Neural progenitor cell (in vitro differentiated cells): ENCODE results near the gene CLCNKA. TPM values are rescaled to one million over a fixed set of nuclear protein-coding genes. Genes with fewer than 3 reads are reported as not detected.
A peak's percentile ranks its signal among the peaks of the same experiment; 100 is the strongest.

Source experiments
- DNase-seq: peaks from one replicate; pipeline ENCODE4 v3.0.0-alpha.2; 2016; ENCODE audit warnings: low spot score
- H2AFZ ChIP-seq: fragments of 200-600 bp; sonication (generic); replicated peaks from 2 replicates; pipeline ENCODE4 v1.6.1; 2016; ENCODE audit warnings: antibody characterized with exemption
- H3F3A ChIP-seq: fragments of 200-600 bp; sonication (generic); 2 replicates; pipeline ENCODE4 v1.6.1; 2016; ENCODE audit warnings: antibody characterized with exemption, low read depth
- H3K27ac ChIP-seq: fragments of 200-600 bp; sonication (generic); 2 replicates; pipeline ENCODE4 v1.5.1; 2016; ENCODE audit warnings: mild to moderate bottlenecking
- H3K27me3 ChIP-seq: fragments of 200-600 bp; sonication (generic); 2 replicates; pipeline ENCODE4 v1.6.1; 2016; ENCODE audit warnings: mild to moderate bottlenecking, moderate library complexity
- H3K36me3 ChIP-seq: fragments of 200-600 bp; sonication (generic); 2 replicates; pipeline ENCODE4 v1.5.1; 2016
- H3K4me1 ChIP-seq: fragments of 200-600 bp; sonication (generic); 2 replicates; pipeline ENCODE4 v1.6.1; 2016; ENCODE audit warnings: mixed run types
- H3K4me2 ChIP-seq: fragments of 200-600 bp; sonication (generic); 2 replicates; pipeline ENCODE4 v1.6.1; 2016
- H3K4me3 ChIP-seq: fragments of 200-600 bp; sonication (generic); 2 replicates; pipeline ENCODE4 v1.5.1; 2016
- H3K79me2 ChIP-seq: fragments of 200-600 bp; sonication (generic); 2 replicates; pipeline ENCODE4 v1.6.1; 2016; ENCODE audit warnings: low read depth
- H3K9ac ChIP-seq: fragments of 200-600 bp; sonication (generic); 2 replicates; pipeline ENCODE4 v1.6.1; 2016
- H3K9me3 ChIP-seq: fragments of 200-600 bp; sonication (generic); 2 replicates; pipeline ENCODE4 v1.5.1; 2016; ENCODE audit warnings: low read depth
- H4K20me1 ChIP-seq: fragments of 200-600 bp; sonication (generic); 2 replicates; pipeline ENCODE4 v1.6.1; 2016; ENCODE audit warnings: low read depth
- H3K27ac Mint-ChIP-seq: 3 replicates; pipeline ENCODE4 v1.8.0; 2021; ENCODE audit warnings: mixed read lengths
- H3K27me3 Mint-ChIP-seq: 2 replicates; pipeline ENCODE4 v1.8.0; 2022; ENCODE audit warnings: low read depth, mild to moderate bottlenecking, inconsistent platforms, moderate library complexity, mixed read lengths; ENCODE audit not compliant: insufficient read depth
- H3K36me3 Mint-ChIP-seq: 3 replicates; pipeline ENCODE4 v1.8.0; 2021; ENCODE audit warnings: mixed read lengths
- H3K4me1 Mint-ChIP-seq: 3 replicates; pipeline ENCODE4 v1.8.0; 2021; ENCODE audit warnings: mixed read lengths
- H3K4me3 Mint-ChIP-seq: 3 replicates; pipeline ENCODE4 v1.8.0; 2021; ENCODE audit warnings: mild to moderate bottlenecking, moderate library complexity, mixed read lengths
- H3K9me3 Mint-ChIP-seq: 3 replicates; pipeline ENCODE4 v1.8.0; 2020; ENCODE audit warnings: mixed read lengths
- EZH2 ChIP-seq: fragments of 200-600 bp; sonication (generic); IDR thresholded peaks from 2 replicates; pipeline ENCODE4 v1.6.1; 2017; ENCODE audit warnings: antibody characterized with exemption, mild to moderate bottlenecking, moderate library complexity
- EZH2phosphoT487 ChIP-seq: fragments of 200-600 bp; sonication (generic); IDR thresholded peaks from 2 replicates; pipeline ENCODE4 v1.6.1; 2017; ENCODE audit warnings: antibody characterized with exemption
- total RNA-seq: library from RNA; depleted of rRNA; stranded (reverse); fragments of >200 nt; gene quantifications from 2 replicates; pipeline ENCODE4 v1.2.3, GENCODE V29; 2015; ENCODE audit warnings: low replicate concordance
- TF ChIP-seq, protein P1 (sequence below): fragments of 200-600 bp; sonication (generic); IDR thresholded peaks from 2 replicates; pipeline ENCODE4 v1.5.1; 2017; ENCODE audit warnings: antibody characterized with exemption, mild to moderate bottlenecking

CLCNKA gene
- total RNA-seq, 1 donor from 2014 or later, result not detected

DNA sequence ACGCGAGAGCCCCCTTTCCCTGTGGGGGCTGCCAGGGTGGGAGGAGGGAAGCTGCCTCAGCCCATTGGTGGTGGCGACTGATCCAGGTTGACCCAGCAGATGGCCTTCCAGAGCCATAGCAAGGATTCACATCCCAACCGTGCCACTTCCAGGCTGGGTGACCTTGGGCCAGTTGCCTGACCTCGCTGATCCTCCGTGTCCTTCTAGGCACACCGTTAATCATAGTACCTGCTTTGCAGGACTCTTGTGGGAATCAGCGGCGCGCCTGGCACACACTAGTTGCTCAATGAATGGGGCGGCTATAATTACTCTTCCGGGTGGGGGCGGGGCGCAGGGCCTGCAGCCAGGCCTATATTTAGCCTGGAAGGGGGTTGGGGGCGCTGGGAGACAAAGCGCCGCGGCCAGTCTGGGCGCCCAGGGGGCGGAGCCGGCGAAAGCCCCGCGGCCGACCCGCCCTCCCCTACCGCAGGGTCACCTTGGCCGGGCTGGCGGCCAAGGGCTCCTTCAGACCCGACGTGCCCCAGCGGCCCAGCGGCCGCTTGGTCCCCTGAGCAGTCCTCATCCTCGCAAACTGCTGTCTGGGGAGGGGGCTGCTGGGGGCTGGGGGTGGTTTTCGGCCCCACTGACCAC, 9.1 kb upstream of the CLCNKA start:
- H3K36me3 ChIP-seq, result no peaks in the 10 kb centered on the region
- H3K4me3 ChIP-seq, result peak overlapping the region; percentile 40
- H3F3A ChIP-seq, result no peaks in the 10 kb centered on the region
- Mint-ChIP-seq H3K27ac (no peak overlapping the region), H3K36me3 (no peaks in the 10 kb centered on the region), H3K4me3 (peak overlapping the region; percentile 21), H3K4me1 (peaks cover 17% of the 10 kb centered on the region), H3K9me3 (no peaks in the 10 kb centered on the region), H3K27me3 (peaks cover 14% of the 10 kb centered on the region)
- no peak overlapping the region for H3K27ac ChIP-seq
- peak overlapping the region; percentile 78 for H3K4me2 ChIP-seq
- no peak overlapping the region for H2AFZ ChIP-seq
- DNase-seq, result peak; percentile 72
- H3K27me3 ChIP-seq, result peaks cover 51% of the 10 kb centered on the region
- peaks cover 9% of the 10 kb centered on the region for H3K4me1 ChIP-seq
- H3K79me2 ChIP-seq, result no peaks in the 10 kb centered on the region
- H3K9me3 ChIP-seq, result no peaks in the 10 kb centered on the region
- H4K20me1 ChIP-seq, result peaks cover 3% of the 10 kb centered on the region
- TF ChIP-seq EZH2phosphoT487 (no peak), EZH2 (peak; percentile 38)
- H3K9ac ChIP-seq, result no peak overlapping the region

DNA sequence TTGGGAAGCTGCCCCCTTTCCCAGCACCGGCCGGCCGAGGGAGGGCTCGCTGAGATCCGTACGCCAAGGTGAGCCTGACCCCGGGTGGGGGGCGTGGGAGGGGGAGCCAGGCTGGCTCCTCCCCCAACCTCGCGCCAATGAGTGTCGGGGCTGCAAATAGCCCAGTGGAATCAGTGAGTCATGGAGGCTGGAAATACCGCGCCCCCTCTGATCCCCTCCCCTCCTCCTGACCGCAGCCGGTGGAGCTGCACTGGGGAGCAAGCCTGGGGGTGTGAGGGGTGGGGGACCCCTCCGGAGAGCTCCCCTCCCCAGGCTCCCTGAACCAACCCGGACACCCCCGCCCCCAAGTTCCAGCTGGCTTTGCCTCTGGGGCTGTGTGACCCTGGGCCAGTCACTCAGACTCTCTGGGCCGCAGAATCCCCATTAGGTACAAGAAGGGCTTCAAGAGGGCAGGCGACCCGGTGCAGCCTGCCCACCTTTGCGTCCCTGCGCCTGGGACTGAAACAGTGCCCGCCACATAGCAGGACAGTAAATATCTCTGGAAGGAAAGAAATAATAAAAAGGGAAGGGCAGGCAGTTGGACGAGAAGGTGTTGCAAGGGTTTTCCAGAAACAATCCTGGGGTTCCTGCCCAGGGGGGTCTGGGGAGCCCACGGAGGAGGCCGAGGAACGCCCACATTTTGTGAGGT, 8.5 kb upstream of the CLCNKA start:
- H3K27me3 ChIP-seq, result peaks cover 46% of the 10 kb centered on the region
- H3K4me1 ChIP-seq, result peaks cover 9% of the 10 kb centered on the region
- no peaks in the 10 kb centered on the region for H3K36me3 ChIP-seq
- DNase-seq, result peak; percentile 51
- H3K4me2 ChIP-seq, result peak overlapping the region; percentile 78
- H4K20me1 ChIP-seq, result peaks cover 3% of the 10 kb centered on the region
- no peak for TF ChIP-seq EZH2phosphoT487
- TF ChIP-seq EZH2, result no peak
- TF ChIP-seq, protein P1, sequence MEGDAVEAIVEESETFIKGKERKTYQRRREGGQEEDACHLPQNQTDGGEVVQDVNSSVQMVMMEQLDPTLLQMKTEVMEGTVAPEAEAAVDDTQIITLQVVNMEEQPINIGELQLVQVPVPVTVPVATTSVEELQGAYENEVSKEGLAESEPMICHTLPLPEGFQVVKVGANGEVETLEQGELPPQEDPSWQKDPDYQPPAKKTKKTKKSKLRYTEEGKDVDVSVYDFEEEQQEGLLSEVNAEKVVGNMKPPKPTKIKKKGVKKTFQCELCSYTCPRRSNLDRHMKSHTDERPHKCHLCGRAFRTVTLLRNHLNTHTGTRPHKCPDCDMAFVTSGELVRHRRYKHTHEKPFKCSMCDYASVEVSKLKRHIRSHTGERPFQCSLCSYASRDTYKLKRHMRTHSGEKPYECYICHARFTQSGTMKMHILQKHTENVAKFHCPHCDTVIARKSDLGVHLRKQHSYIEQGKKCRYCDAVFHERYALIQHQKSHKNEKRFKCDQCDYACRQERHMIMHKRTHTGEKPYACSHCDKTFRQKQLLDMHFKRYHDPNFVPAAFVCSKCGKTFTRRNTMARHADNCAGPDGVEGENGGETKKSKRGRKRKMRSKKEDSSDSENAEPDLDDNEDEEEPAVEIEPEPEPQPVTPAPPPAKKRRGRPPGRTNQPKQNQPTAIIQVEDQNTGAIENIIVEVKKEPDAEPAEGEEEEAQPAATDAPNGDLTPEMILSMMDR, result no peak
- H3K9me3 ChIP-seq, result no peaks in the 10 kb centered on the region
- no peak overlapping the region for H3K9ac ChIP-seq
- H2AFZ ChIP-seq, result no peak overlapping the region
- Mint-ChIP-seq H3K27me3 (peaks cover 14% of the 10 kb centered on the region), H3K27ac (no peak overlapping the region), H3K9me3 (no peaks in the 10 kb centered on the region), H3K4me1 (peaks cover 22% of the 10 kb centered on the region), H3K36me3 (no peaks in the 10 kb centered on the region), H3K4me3 (peak overlapping the region; percentile 21)
- no peak overlapping the region for H3K27ac ChIP-seq
- H3F3A ChIP-seq, result no peaks in the 10 kb centered on the region
- peak overlapping the region; percentile 40 for H3K4me3 ChIP-seq
- no peaks in the 10 kb centered on the region for H3K79me2 ChIP-seq

DNA sequence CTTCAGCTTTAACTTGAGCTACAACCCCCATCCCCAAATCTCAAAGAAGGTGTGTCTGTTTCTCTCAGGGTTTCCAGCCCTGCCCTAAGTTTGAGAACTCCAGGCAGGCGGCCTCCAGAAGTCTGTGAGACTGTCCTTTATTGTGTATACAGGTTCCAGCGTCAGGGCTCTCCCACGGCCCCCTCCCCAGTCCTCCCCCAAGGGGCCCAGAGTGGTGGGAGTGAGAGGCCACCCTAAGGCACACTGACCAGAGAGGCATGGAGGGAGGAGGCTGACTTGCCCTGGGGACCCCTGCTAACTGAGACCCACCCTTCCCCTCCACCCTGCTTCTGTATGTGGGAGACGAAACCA, 8.0 kb upstream of the CLCNKA start:
- peak overlapping the region; percentile 21 for H3K4me3 Mint-ChIP-seq
- no peak overlapping the region for H3K27ac Mint-ChIP-seq
- H3K4me1 Mint-ChIP-seq, result peaks cover 27% of the 10 kb centered on the region
- Histone ChIP-seq H3K9me3 (no peaks in the 10 kb centered on the region), H3K27me3 (peaks cover 46% of the 10 kb centered on the region), H3K4me3 (no peak overlapping the region), H3K79me2 (no peaks in the 10 kb centered on the region), H3K27ac (no peak overlapping the region), H3K4me1 (peaks cover 9% of the 10 kb centered on the region), H2AFZ (no peak overlapping the region), H3K36me3 (no peaks in the 10 kb centered on the region), H3K9ac (no peak overlapping the region), H3F3A (no peaks in the 10 kb centered on the region), H4K20me1 (peaks cover 3% of the 10 kb centered on the region), H3K4me2 (no peak overlapping the region)
- TF ChIP-seq EZH2phosphoT487 (no peak), EZH2 (no peak)
- TF ChIP-seq, protein P1, result no peak
- DNase-seq, result no peak
- H3K36me3 Mint-ChIP-seq, result no peaks in the 10 kb centered on the region
- peaks cover 14% of the 10 kb centered on the region for H3K27me3 Mint-ChIP-seq
- no peaks in the 10 kb centered on the region for H3K9me3 Mint-ChIP-seq
